GM06990 (cell line): ENCODE results near the gene POLA1.

Source experiments
- DNase-seq: peaks from one replicate; pipeline ENCODE4 v3.0.0-alpha.2; 2011; ENCODE audit not compliant: insufficient read length; ENCODE audit errors: extremely low read depth
- H3K27me3 ChIP-seq: replicated peaks from 2 replicates; pipeline ENCODE4 v1.6.0; 2011; ENCODE audit warnings: low read length; ENCODE audit not compliant: control insufficient read depth, insufficient read depth
- H3K36me3 ChIP-seq: 2 replicates; pipeline ENCODE4 v1.5.1; 2011; ENCODE audit warnings: low read length; ENCODE audit not compliant: control insufficient read depth, insufficient read depth
- H3K4me3 ChIP-seq: replicated peaks from 2 replicates; pipeline ENCODE4 v1.5.1; 2011; ENCODE audit warnings: low read depth, mild to moderate bottlenecking, control low read depth, low read length
- CTCF ChIP-seq: IDR thresholded peaks from 2 replicates; pipeline ENCODE4 v1.5.1; 2011; ENCODE audit warnings: low read length, control low read depth, mild to moderate bottlenecking, inconsistent platforms; ENCODE audit not compliant: insufficient read depth, poor library complexity, severe bottlenecking

The POLA1 gene

GRCh38 chrX:24982306-24982965 is 288.7 kb downstream of the POLA1 start:
- TF ChIP-seq CTCF, result no peak
- Histone ChIP-seq H3K27me3 (no peaks in the 10 kb centered on the region), H3K36me3 (no peaks in the 10 kb centered on the region), H3K4me3 (no peak overlapping the region)
- DNase-seq, result no peak

- no peaks in the 10 kb centered on the region for H3K27me3 ChIP-seq
- TF ChIP-seq CTCF, result no peak
- no peak overlapping the region for H3K4me3 ChIP-seq
- H3K36me3 ChIP-seq, result no peaks in the 10 kb centered on the region
- DNase-seq, result no peak
These were observed 290.2 kb downstream of the POLA1 start for GRCh38 chrX:24983931-24984330.

GRCh38 chrX:24985120-24985519 is 291.4 kb downstream of the POLA1 start:
- no peak for TF ChIP-seq CTCF
- Histone ChIP-seq H3K27me3 (no peaks in the 10 kb centered on the region), H3K4me3 (no peak overlapping the region), H3K36me3 (no peaks in the 10 kb centered on the region)
- DNase-seq, result no peak

- Histone ChIP-seq H3K36me3 (no peaks in the 10 kb centered on the region), H3K4me3 (no peak overlapping the region), H3K27me3 (no peaks in the 10 kb centered on the region)
- no peak for TF ChIP-seq CTCF
- DNase-seq, result no peak
These were observed 294.0 kb downstream of the POLA1 start for GRCh38 chrX:24987731-24988130.

GRCh38 chrX:24988314-24988713 is 294.6 kb downstream of the POLA1 start:
- H3K36me3 ChIP-seq, result no peaks in the 10 kb centered on the region
- TF ChIP-seq CTCF, result no peak
- no peak overlapping the region for H3K4me3 ChIP-seq
- no peaks in the 10 kb centered on the region for H3K27me3 ChIP-seq
- no peak for DNase-seq

- no peak for DNase-seq
- no peak overlapping the region for H3K4me3 ChIP-seq
- H3K27me3 ChIP-seq, result no peaks in the 10 kb centered on the region
- H3K36me3 ChIP-seq, result no peaks in the 10 kb centered on the region
- no peak for TF ChIP-seq CTCF
These were observed 296.8 kb downstream of the POLA1 start for GRCh38 chrX:24990535-24990934.
